Keratinocyte (primary cell): ENCODE measurements around the gene PLS1.

Experiments
- EZH2 ChIP-seq: IDR thresholded peaks from one replicate; pipeline ENCODE4 v1.6.1; 2012; ENCODE audit warnings: inconsistent platforms, mild to moderate bottlenecking, low read length, moderate library complexity
- TF ChIP-seq, protein P1 (sequence below), 3 experiments: IDR thresholded peaks in 1 of 3; conservative IDR thresholded peaks in 1 of 3; optimal IDR thresholded peaks in 1 of 3; 2 replicates in 2 of 3; 3 replicates in 1 of 3; pipeline versions ENCODE3 to v1.5.1; 2011; ENCODE audit warnings: low read length in 3 of 3, mild to moderate bottlenecking in 3 of 3, moderate library complexity in 2 of 3, control low read depth in 1 of 3, inconsistent platforms in 1 of 3; ENCODE audit not compliant: insufficient read depth in 2 of 3; ENCODE audit errors: extremely low read depth in 1 of 3

DNA sequence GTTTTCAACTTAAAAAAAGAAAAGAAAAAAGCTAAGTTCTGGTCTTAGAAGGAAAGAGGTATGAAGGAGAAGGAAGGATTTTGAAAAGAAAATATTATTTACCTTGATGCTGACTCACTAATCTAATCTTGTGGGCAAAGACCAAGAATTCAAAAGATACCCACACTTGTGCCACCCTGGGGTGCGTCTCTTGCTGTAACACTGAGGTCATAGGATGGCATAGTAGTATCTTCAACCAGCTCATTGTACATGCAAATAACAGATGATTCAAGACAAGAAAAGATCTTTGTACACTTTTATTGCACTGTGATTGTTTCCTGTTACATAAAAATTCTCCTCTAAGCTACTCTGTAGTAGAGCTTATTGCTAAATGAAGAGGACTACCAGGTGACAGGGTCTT lies 17.3 kb downstream of the PLS1 start:
- TF ChIP-seq, protein P1, sequence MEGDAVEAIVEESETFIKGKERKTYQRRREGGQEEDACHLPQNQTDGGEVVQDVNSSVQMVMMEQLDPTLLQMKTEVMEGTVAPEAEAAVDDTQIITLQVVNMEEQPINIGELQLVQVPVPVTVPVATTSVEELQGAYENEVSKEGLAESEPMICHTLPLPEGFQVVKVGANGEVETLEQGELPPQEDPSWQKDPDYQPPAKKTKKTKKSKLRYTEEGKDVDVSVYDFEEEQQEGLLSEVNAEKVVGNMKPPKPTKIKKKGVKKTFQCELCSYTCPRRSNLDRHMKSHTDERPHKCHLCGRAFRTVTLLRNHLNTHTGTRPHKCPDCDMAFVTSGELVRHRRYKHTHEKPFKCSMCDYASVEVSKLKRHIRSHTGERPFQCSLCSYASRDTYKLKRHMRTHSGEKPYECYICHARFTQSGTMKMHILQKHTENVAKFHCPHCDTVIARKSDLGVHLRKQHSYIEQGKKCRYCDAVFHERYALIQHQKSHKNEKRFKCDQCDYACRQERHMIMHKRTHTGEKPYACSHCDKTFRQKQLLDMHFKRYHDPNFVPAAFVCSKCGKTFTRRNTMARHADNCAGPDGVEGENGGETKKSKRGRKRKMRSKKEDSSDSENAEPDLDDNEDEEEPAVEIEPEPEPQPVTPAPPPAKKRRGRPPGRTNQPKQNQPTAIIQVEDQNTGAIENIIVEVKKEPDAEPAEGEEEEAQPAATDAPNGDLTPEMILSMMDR (optimal IDR thresholded peaks at IDR 0.05 in 1 of 3, IDR thresholded peaks at IDR 0.05 in 1 of 3, conservative IDR thresholded peaks at IDR 0.05 in 1 of 3; ENCODE audit: extremely low read depth in 1 of 3, insufficient read depth in 2 of 3, low read length in 3 of 3): no peak
- no peak for TF ChIP-seq EZH2
